Right renal cortex interstitium (tissue), 3 donors: ENCODE measurements around the gene SLC25A11. TPM values are rescaled to one million over a fixed set of nuclear protein-coding genes. Genes with fewer than 3 reads are reported as not detected.

Source experiments
- DNase-seq, 3 donors: peaks; one replicate each; pipeline ENCODE4 v3.0.0-alpha.2; 2013; ENCODE audit warnings: low read depth in 3 of 3, low spot score in 2 of 3
- polyA plus RNA-seq, 3 donors: library from polyadenylated mRNA; unstranded; fragments of 120-200 nt; gene quantifications; one replicate each; pipeline ENCODE4 v1.2.1, GENCODE V29; 2013; ENCODE audit not compliant: insufficient read length in 3 of 3

SLC25A11 gene
- polyA plus RNA-seq, 3 donors = 66.8 to 79.5 (median 71.7) TPM

- no peak for DNase-seq
Measured at GRCh38 chr17:4896332-4897197, 43.3 kb downstream of the SLC25A11 start.

- DNase-seq = no peak
Measured at GRCh38 chr17:4895657-4896331, 44.1 kb downstream of the SLC25A11 start.

GRCh38 chr17:4895121-4895520 is 44.7 kb downstream of the SLC25A11 start:
- DNase-seq = no peak

- no peak for DNase-seq
Measured at GRCh38 chr17:4893721-4894560, 45.9 kb downstream of the SLC25A11 start.

GRCh38 chr17:4893272-4893671 is 46.6 kb downstream of the SLC25A11 start:
- no peak for DNase-seq

GRCh38 chr17:4892499-4893221 is 47.2 kb downstream of the SLC25A11 start:
- DNase-seq = no peak

GRCh38 chr17:4891411-4892410 is 48.1 kb downstream of the SLC25A11 start:
- DNase-seq = no peak

- DNase-seq = no peak
Measured at GRCh38 chr17:4887581-4887980, 52.3 kb downstream of the SLC25A11 start.

Other genes starting within 250 kb of the SLC25A11 start
- 10 to 100 TPM; 34.8 to 39.2 (median 38.9) TPM for gene PELP1, start 235.9 kb downstream of the SLC25A11 start, polyA plus RNA-seq
- 10 to 100 TPM; 26.7 to 27.9 (median 26.7) TPM for gene ARRB2, start 229.4 kb downstream of the SLC25A11 start, polyA plus RNA-seq
- gene MED11, start 208.6 kb downstream of the SLC25A11 start, polyA plus RNA-seq = 10 to 100 TPM; 26.0 to 28.7 (median 28.0) TPM
- under 1 TPM; 0.42 to 0.54 (median 0.47) TPM for gene ZMYND15, start 200.2 kb downstream of the SLC25A11 start, polyA plus RNA-seq
- gene CXCL16, start 200.1 kb downstream of the SLC25A11 start, polyA plus RNA-seq = 10 to 100 TPM; 11.0 to 13.8 (median 11.5) TPM
- 1 to 10 TPM in 2 of 3 donors, under 1 TPM in 1; 0.69 to 1.5 (median 1.4) TPM for gene TM4SF5, start 168.2 kb downstream of the SLC25A11 start, polyA plus RNA-seq
- under 1 TPM; 0.33 to 0.61 (median 0.39) TPM for gene VMO1, start 153.7 kb downstream of the SLC25A11 start, polyA plus RNA-seq
- gene GLTPD2, start 151.1 kb downstream of the SLC25A11 start, polyA plus RNA-seq = 1 to 10 TPM; 3.8 to 5.4 (median 4.1) TPM
- gene PSMB6, start 143.9 kb downstream of the SLC25A11 start, polyA plus RNA-seq = 100 to 1,000 TPM; 135 to 147 (median 142) TPM
- gene PLD2, start 132.9 kb downstream of the SLC25A11 start, polyA plus RNA-seq = 10 to 100 TPM; 30.7 to 35.9 (median 31.9) TPM
- 10 to 100 TPM; 51.6 to 60.6 (median 52.2) TPM for gene MINK1, start 106.7 kb downstream of the SLC25A11 start, polyA plus RNA-seq
- gene C17orf107, start 40.5 kb downstream of the SLC25A11 start, polyA plus RNA-seq = 1 to 10 TPM; 1.2 to 1.4 (median 1.2) TPM
- gene CHRNE, start 36.9 kb downstream of the SLC25A11 start, polyA plus RNA-seq = 1 to 10 TPM; 1.0 to 1.4 (median 1.1) TPM
- gene GP1BA, start 7.8 kb downstream of the SLC25A11 start, polyA plus RNA-seq = 1 to 10 TPM; 1.6 to 2.9 (median 2.4) TPM
- gene RNF167, start 222 bp upstream of the SLC25A11 start, polyA plus RNA-seq = 100 to 1,000 TPM; 136 to 139 (median 137) TPM
- gene PFN1, start 8.5 kb upstream of the SLC25A11 start, polyA plus RNA-seq = 100 to 1,000 TPM; 296 to 397 (median 351) TPM
- 10 to 100 TPM; 16.0 to 22.9 (median 16.7) TPM for gene ENO3, start 11.1 kb upstream of the SLC25A11 start, polyA plus RNA-seq
- 100 to 1,000 TPM; 103 to 107 (median 104) TPM for gene SPAG7, start 27.8 kb upstream of the SLC25A11 start, polyA plus RNA-seq
- 10 to 100 TPM; 18.9 to 22.5 (median 22.3) TPM for gene CAMTA2, start 47.6 kb upstream of the SLC25A11 start, polyA plus RNA-seq
- gene INCA1, start 57.5 kb upstream of the SLC25A11 start, polyA plus RNA-seq = 1 to 10 TPM; 6.0 to 7.8 (median 6.6) TPM
- gene KIF1C, start 57.9 kb upstream of the SLC25A11 start, polyA plus RNA-seq = 10 to 100 TPM; 76.2 to 94.4 (median 92.0) TPM
- gene SLC52A1, start 95.4 kb upstream of the SLC25A11 start, polyA plus RNA-seq = under 1 TPM; 0.15 to 0.25 (median 0.19) TPM
- gene ZFP3, start 138.4 kb upstream of the SLC25A11 start, polyA plus RNA-seq = 10 to 100 TPM; 14.1 to 16.1 (median 15.2) TPM
- gene ZNF232, start 171.8 kb upstream of the SLC25A11 start, polyA plus RNA-seq = 10 to 100 TPM; 21.1 to 25.2 (median 21.5) TPM
- gene USP6, start 176.0 kb upstream of the SLC25A11 start, polyA plus RNA-seq = 1 to 10 TPM; 2.0 to 2.8 (median 2.8) TPM